Stimulated activated CD4-positive, alpha-beta T cell treated with anti-CD3 and anti-CD28 coated beads, Interleukin-1b, Interleukin-23, amount 100 ng/mL, for 48 hours (primary cell): ENCODE results near the gene NRF1.

ENCODE experiments used
- DNase-seq: peaks from one replicate; pipeline ENCODE4 v3.0.0-alpha.2; 2020

The NRF1 gene

DNA sequence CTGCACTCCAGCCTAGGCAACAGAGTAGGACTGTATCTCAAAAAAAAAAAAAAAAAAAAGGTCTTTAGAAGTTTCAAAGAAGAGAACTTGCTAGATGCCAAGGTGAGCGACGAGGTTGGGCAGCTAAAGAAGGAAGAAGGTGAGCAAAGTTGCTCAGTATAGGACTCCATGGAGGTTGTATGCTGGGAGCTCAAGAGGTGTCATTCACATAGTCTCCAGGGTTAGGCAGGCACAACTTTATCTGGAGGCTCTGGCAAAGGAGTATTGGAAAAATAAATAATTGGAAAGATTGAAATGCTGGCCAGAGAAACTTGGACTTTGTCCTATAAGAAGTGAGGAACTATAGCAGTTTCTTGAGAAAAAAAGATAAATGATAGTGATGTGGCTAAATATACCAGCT, 74.5 kb downstream of the NRF1 start:
- no peak for DNase-seq

DNA sequence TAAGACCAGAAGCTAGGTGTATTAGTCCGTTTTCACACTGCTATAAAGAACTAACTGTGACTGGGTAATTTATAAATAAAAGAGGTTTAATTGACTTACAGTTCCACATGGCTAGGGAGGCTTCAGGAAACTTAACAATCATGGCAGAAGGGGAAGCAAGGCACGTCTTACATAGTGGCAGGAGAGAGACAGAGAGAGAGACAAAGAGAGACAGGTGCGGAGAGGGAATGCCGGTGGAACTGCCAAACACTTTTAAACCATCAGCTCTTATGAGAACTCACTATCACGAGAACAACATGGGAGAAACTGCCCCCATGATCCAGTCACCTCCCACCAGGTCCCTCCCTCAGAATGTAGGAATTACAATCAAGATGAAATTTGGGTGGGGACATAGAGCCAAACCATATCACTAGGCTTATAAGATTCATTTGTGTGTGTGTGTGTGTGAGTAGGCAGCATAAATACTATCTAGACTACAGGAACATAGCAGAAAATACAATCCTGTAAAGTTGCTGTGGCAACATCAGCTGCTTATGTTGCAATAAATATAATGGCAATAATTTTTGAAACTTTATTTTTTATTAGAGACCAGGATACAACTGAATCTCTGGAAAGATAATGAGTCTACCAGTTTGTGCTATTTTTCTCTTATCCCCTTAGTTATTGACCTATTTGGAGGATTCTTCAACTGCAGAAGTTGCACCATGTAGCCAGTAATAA, 77.1 kb downstream of the NRF1 start:
- DNase-seq: no peak

DNA sequence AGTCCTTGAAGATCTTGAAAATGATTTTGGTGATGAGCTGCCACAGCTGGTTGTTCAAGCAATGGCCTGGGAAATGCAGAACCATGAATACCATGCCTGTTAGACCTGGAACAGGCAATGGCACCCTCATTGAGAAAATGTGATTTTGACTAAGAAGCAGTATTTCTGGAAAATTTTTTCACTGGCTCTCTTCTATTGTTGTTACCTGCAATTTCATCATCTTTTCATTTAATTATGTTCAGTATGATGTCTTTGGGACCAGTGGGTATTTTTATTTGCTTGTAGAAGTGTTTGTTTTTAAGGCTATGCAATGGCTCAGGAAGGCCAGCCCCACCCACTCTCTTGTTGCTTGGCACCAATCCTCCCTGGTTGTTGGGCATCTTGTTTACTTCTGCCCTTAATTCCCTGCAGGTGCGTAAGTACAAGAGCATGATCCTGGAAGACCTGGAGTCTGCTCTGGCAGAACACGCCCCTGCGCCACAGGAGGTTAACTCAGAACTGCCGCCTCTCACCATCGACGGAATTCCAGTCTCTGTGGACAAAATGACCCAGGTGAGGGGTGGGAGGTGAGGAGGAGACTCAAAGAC, 78.6 kb downstream of the NRF1 start:
- DNase-seq: no peak

DNA sequence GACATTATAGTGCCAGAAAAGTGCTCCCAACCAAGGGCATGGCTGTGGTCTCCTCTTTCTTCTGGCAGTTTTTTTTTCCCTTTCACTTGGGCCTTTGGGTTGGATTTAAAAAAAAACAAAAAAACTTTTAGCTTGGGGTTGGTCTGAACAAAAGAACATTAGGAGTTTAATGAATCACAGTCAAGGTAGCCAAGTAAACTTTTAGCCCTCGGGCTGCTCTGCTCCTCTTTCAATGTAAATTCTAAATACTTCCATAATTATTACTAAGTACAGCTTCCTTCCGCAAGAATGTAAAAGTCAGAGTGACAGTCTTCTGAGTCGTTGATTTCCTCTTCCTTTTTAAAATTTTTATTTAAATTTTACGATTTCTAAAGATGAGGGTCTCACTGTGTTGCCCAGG, 79.2 kb downstream of the NRF1 start:
- DNase-seq: no peak

DNA sequence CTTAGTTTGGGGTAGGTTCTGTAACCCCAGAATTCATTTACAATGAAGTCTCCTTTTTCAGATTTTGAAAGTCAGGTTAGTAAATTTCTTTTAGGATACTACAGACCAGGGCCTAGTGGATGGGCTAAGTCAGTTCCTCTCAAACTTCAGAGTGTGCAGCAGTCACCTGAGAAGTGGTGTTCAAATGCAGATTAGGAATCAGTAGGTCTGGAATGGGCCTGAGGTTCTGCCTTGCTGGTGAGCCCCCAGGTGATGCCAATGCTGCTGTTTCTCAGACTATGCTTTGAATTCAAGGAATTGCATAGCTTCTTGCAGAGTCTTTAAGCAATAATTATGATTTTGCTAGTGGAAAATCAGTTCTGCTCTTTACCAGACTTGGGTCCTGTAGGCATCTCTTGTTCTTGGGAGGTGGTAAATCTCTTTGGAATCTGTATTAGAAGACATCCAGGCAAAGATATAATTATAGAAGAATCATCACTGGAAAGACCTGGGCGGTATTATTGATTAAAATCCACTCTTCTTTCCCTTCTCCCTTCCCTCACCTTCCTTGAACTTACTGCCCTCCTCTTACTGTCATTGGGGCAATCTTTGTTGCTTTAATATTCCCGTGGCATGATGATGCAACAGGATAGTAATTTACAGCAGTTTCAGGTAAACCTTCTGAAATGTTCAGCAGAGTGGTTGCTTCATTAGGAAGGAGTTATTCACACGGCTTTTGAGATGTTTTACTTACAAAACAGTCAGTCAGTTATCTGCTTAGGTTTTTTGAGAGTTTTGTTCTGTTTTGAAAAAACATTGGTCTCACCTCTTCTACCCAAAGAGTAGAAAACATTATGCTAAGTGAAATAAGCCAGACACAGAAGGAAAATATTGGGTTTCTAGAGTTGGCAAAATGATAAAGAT, 87.2 kb downstream of the NRF1 start:
- DNase-seq: no peak

DNA sequence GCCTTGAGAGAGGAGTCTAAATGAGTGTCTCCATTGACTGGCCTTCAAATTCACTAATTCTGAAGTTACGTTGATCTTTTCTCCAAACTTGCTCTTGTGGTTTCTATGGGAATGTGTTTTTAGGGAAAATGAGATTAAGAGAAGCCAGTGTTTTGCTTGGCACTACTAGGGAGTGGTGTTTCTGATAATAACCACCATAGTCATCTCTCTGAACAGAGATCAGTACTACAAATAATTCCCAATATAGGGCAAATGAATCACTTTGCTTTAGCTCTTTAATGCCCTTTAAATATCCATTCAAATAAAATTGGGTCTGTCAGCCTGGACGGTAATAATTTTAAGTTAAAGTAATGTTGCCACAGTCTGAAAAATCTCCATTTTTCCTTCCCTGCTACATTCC, 90.8 kb downstream of the NRF1 start:
- no peak for DNase-seq

DNA sequence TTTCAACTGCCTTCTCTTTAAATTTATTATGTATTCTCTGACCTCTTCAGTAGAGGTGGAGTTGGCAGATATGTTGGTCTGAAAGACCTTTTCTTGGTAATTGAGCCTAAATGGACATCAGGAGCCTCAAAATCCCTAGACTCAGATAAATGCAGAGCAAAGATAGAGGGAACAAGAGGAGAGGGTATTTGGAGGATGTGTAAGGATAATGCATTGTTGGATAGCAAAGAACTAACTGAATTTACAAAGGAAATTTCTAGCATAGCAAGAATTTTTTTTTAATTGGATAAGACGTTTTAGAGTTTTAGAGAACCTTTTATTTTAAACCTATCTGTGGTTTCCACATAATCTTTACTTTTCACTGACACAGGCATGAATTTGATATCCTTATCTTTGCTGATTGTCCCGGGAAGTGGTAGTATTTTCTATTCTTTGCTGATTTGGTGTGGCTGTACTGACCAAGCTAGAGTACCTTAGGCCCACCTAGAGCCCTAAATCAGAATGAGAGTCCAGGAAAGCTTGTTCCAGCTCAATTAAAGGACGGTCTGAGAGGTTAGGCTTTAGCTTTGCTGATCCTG, 91.3 kb downstream of the NRF1 start:
- no peak for DNase-seq

DNA sequence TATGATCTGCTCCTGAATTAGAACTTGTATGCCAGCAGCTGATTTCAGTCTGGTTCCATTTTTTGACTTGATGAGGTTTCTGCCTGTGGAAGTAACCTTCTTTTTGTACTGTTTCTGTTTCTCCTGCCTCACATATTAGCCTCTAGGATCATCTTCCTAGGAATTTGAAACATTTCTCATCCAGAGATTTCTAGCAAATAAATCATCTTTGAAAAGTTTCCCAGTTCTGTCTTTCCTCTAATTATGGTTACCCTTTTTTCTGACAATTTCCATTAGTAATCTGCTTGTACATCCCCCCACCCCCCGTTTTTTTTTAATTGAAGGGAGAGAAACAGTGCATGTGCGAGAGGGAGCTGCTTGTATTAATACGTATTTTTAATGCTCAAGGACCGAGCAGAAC, 92.2 kb downstream of the NRF1 start:
- no peak for DNase-seq

DNA sequence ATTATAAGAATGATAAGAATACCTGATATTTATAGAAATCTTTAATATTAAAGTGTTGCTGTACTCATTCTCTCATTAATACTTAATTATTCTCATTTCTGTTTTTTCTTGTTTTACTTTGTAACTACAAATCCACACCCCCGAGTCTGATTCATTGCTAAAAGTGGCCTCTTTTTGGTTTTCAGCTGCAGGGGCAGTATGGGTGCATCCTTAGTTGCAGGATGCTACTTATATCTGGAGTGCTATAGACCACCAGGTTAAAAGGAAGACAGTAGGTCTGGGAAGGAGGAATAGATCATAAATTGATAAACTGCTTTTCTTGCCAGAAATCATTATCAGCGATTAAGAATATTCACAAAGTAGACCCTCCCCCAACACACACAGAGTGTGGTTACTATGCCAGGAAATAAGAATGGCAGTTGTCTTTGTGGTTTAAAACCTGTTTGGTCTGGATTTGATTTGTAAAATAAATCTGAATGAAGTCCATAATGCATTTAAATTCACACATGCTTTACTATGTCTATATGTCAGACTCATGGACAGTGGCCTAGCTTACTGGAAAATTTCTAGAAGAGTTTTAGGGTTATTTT, 96.5 kb downstream of the NRF1 start:
- DNase-seq: no peak

DNA sequence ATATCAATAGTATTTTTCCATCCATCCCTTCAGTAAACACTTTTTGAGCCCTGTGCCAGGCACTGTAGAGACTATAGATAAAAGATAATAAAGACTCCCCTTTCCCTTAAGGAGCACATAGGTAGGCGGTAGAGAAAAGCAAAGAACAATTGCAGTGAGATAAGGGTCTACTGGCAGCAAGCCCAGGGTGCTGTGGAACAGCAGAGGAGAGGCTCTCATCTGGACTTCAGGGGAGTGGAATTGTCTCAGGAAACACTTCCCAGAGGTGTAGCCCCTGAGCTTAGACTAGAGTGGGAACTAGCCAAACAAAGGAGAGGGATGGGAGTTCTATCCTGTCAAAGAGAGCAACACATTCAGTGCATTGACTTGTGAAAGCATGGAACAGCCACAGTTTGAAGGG, 102.0 kb downstream of the NRF1 start:
- DNase-seq: no peak

DNA sequence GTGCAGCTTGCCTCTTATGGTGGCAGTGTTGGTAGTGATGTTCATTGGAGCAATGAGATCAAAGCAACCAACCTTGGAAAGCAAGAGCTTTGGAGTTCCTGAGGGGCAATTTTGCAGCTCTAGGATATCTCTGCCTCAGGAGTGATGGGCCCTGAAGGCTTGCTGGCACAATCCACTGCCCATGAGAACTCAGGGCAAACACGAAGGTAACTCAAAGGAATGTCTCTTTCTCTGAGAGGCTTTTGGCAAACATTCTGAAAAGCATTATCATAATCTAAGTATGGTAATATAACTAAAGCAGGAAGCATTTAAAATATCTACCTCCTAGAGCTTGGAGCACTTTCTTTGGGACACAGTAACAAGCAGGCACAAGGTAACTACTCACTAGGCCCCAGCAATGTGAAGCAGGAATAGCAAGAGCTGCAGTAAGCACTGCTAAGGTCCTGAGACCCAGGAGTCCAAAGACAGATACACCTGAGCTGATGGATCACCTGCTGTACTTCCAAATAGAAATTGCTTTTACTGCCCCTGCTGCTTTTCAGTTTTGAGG, 103.1 kb downstream of the NRF1 start:
- DNase-seq: no peak

DNA sequence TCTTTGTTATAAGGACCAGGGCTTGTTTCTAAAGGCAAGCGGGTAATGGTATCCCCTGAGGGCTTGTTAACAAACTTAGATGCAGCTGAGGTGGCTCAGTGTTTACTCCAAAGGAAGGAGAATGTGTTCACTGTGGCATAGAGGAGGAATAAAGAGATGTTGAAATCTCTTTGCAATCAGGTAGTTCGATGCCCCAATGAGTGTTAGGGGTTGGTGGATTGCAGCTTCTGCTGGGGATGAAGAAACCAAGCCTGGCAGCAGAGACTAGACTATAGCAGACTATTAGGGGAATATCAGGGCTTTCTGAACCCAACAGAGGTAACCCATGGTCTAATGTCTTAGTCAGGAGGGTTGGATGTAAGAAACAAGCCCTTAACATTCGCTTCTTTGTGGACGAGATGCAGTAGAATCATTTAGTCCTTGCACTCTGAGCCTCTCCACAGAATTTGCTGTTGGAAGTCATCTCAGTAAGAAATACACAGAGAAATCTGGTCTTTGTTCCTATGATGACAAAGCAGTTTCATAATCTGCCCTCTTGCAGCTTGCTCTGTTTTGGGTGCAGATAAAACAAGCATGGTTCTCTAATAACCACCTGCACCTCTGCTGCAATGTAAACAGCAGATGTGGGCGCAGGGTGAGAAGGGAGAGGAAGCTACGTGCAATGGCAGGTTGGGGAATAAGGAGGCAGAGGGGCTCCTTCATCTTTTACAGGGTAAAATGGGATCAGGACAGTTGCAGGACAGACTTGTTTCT, 108.6 kb downstream of the NRF1 start:
- no peak for DNase-seq

DNA sequence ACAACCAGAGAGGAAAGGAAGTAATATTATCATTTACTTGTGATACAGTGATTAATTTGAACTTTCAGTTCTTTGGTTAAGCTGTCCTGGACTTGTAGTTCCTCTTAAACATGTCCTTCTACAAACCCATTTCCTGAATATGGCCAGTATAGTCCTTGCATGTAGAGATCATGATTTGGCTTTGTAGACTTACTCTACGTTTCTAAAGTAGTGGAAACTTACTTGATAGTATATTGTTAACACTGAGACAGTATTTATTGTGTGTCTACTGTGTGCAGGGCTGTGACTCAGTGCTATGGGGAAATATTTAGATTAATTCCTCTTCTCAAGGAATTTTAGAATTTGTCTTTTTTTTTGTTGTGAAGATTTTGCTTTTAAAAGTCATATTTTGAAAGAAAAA, 109.5 kb downstream of the NRF1 start:
- no peak for DNase-seq

DNA sequence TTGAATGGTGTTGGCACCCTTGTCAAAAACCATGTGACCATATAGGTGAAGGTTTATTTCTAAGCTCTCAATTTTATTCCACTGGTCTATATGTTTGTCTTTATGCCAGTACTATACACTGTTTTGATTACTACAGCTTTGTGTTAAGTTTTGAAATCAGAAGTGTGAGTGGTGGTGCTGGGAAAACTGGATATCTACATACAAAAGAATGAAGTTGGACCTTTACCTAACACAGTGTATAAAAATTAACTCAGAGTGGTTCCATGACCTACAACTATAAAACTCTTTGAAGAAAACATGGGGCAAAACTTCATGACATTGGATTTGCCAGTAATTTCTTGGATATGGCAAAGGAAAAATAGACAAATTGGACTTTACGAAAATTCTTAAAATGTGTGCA, 112.2 kb downstream of the NRF1 start:
- DNase-seq: no peak

DNA sequence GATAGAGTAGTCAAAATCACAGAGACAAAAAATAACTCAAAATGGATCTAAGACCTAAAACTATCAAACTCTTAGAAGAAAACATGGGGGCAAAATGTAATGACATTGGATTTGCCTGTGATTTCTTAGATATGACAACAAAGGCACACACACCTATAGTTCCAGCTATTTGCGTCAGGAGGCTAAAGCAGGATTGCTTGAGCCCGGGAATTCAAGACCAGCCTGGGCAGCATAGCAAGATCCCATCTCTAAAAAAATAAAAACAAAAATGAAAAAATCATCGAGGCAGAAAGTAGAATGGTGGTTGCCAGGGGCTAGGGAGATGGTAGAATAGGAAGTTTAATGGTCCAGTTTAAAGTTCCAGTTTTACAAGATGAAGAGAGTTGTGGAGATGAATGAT, 113.3 kb downstream of the NRF1 start:
- DNase-seq: no peak

DNA sequence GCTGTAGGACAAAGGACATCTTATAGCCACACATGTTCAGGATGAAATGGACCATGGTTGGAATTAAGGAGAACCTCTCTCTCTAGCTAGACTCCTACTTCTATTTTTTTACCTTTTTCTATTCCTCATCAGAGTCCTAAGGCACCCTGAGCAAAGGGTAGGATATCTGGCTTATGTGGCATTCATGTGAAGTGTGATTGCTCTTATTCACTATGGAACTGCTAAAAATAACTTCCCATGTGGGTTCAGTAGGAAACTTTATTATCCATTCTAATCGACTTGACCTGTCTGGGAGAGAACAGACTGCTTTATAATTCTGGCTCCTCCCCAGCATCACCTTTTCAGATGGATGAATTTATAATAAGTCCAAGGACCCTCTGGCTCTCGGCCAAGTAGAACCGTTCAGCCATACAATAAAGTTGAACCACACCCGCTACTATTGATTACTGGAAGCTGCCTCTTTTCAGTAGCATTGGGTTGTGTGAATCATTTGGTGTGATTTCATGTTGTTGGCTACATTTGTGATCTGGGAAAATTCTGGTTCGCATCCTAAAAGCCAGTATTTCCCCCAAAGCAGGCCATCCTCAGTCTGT, 117.5 kb downstream of the NRF1 start:
- DNase-seq: no peak

DNA sequence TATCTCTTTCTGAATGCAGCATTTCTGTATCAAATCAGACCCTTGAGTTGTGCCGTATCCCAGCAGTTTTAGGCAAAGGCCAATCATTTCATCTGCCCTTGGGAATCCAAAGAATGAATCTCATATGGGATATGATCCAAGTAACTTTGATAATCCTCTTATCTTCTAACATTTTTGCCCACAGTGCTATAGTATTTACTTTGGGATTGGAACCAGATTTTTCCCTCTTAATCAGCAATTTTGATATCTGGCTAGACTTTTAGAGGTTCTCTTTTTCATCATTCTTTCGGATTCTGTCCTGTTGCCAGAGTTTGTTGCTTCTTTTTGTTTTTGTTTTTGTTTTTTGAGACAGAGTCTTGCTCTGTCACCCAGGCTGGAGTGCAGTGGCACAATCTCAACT, 118.0 kb downstream of the NRF1 start:
- DNase-seq: no peak

DNA sequence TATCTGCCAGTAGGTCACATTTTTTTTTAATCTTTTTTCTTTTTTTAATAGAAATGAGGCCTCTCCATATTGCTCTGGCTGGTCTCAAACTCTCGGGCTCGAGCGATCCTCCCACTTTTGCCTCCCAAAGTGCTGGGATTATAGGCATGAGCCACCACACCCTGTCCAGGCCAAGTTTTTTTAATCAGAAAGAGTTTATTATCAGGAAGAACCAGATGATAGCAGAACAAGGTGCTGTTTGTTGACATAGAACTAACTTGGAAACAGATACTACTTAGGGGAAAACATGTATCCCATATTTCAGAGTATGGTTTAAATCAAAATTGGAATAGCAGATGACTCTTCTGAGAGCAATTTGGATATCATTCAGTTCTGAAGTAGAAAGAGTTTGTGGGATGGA, 118.6 kb downstream of the NRF1 start:
- no peak for DNase-seq

DNA sequence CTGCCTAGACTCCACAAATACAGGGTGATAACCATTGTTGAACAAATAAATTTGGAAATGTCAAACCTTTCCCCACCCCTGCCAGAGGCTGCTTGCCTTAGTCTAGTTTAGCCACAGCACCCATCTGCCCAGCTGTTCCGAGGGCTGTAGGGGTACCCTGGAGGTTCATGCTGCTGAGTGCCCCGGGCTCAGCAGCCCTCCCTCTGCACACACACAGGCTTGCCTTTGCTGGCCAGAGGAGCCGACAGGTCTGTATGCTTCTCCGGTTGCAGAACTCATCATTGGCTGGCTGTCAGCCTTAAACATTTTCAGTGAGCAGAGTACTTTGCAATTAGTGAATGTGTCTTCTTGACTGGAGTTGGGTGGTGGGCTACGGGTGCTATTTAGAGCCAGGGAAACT, 122.9 kb downstream of the NRF1 start:
- DNase-seq: no peak

DNA sequence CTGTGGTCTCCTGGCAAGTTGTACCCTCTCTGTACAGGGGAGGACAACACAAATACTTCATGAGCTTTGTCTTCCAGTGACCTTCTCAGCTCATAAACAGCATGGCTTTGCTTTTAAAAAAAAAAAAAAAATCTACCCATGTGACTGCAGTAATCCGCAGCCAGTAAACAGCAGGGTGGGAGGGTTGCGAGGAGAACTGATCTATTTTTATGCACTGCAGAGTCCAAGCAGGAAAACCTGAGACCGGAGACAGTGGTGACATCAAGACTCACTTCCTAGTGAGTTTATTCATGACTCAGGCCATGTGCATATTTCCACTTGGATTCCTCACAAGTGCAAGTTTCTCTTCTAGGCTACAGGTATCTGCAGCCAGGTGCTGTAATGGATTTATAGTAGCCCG, 127.9 kb downstream of the NRF1 start:
- no peak for DNase-seq

DNA sequence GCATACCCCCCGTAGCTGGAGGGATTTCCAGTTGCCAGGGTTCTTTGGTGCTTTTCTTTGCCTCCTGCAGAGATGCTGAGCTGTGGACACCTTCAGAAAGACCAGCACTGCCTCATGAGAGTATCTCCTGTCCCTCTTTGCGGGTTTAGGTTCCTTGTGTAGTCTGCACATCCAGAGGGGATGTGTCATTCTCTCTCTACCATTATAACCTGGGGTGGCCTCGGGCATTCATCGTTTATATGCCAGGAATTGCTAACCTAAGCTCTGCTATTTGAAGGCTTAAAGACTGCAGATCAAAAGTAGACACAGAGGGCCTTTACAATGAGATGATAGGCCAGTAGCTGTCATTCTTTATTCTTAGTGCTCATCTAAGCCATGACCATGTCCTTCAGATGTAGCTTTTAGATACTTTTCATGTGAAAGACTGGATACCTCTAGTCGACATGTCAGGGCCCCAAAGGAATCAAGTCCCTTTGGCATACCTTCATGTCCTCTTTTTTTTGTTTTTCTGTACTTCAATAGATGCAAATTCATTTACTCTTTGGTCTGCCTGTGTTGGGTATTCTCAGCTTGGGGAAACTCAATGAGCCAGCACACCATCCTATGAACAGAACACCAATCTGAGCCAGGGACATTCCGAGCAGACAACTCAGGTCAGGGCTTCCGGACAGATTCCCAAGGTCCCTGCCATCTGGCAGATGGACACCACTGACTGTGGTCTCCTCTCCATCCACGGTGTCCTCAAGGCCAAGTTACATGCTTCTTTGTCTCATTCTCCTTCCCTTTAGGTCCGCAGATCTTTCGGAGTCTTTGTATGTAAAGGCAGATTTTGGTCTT, 129.3 kb downstream of the NRF1 start:
- no peak for DNase-seq
